Effector memory CD8-positive, alpha-beta T cell (primary cell): ENCODE data around the gene STK11.
A peak's percentile ranks its signal among the peaks of the same experiment; 100 is the strongest.

ENCODE experiments used
- ATAC-seq: fragments of 150-1000 bp; cut with Tn5 transposase; replicated peaks from 2 replicates; pipeline ENCODE4 v1.10.0; 2021; ENCODE audit warnings: mild to moderate bottlenecking, moderate library complexity
- DNase-seq, 3 experiments: peaks; one replicate each; pipeline ENCODE4 v3.0.0; 2021
- H3K27ac Mint-ChIP-seq, 2 donors: one replicate each; pipeline ENCODE4 v1.8.0; 2022; ENCODE audit warnings: mild to moderate bottlenecking in 2 of 2, mixed read lengths in 2 of 2, moderate library complexity in 2 of 2
- H3K27me3 Mint-ChIP-seq, 2 donors: one replicate each; pipeline ENCODE4 v1.8.0; 2022; ENCODE audit warnings: mixed read lengths in 2 of 2
- H3K36me3 Mint-ChIP-seq: one replicate; pipeline ENCODE4 v1.8.0; 2022; ENCODE audit warnings: mild to moderate bottlenecking, moderate library complexity, mixed read lengths; ENCODE audit not compliant: insufficient read depth
- H3K4me1 Mint-ChIP-seq, 2 donors: one replicate each; pipeline ENCODE4 v1.8.0; 2022; ENCODE audit warnings: low read depth in 2 of 2, mixed read lengths in 2 of 2
- H3K4me3 Mint-ChIP-seq, 2 donors: one replicate each; pipeline ENCODE4 v1.8.0; 2022; ENCODE audit warnings: mild to moderate bottlenecking in 2 of 2, mixed read lengths in 2 of 2, moderate library complexity in 2 of 2
- H3K9me3 Mint-ChIP-seq, 2 donors: one replicate each; pipeline ENCODE4 v1.8.0; 2022; ENCODE audit warnings: mixed read lengths in 2 of 2

The STK11 gene

DNA sequence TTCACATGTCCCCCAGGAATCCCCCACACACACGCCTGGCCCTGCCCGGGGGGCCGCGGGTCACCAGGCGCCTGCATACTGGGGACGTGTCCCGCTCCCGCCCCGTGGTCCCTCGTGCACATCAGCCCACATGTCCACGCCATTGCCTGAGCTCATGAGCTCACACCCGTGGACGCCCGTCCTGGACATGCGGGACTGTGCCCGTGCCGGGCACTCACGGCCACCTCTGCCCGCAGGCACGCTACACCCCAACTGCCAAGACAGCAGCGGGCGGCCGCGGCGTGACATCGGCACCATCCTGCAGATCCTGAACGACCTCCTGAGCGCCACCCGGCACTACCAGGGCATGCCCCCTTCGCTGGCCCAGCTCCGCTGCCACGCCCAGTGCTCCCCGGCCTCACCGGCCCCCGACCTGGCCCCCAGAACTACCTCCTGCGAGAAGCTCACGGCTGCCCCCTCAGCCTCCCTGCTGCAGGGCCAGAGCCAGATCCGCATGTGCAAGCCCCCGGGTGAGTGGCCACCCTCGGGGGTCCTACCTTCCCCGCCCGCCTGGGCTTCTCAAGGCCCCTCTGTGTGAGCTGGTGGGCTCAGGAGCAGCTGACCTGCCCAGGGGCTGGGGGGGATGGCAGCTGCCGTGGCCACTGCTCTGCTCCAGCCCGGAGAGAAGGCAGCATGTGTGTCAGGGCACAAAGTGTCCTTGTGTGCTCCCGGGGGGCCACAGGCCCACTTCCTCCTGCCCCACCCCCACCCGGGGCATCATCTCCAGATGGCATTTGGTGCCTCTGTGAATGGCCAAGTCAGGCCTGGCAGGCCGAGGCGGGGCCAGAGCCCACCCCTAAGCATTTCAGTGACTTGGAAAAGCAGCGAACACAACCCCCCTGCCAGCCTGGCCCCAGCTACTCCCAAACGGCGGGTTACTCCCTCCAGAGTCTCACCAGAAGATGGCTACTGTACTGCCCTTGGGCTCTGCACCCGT lies 49.9 kb downstream of the STK11 start:
- Mint-ChIP-seq H3K36me3 (peaks cover 100% of the 10 kb centered on the region), H3K4me3 (peak overlapping the region; percentile 44 to 91), H3K27me3 (no peaks in the 10 kb centered on the region), H3K9me3 (no peaks in the 10 kb centered on the region), H3K27ac (peak overlapping the region; percentile 19 to 90), H3K4me1 (peaks cover 27 to 33% of the 10 kb centered on the region in 2 donors)
- DNase-seq: no peak
- ATAC-seq: no peak

DNA sequence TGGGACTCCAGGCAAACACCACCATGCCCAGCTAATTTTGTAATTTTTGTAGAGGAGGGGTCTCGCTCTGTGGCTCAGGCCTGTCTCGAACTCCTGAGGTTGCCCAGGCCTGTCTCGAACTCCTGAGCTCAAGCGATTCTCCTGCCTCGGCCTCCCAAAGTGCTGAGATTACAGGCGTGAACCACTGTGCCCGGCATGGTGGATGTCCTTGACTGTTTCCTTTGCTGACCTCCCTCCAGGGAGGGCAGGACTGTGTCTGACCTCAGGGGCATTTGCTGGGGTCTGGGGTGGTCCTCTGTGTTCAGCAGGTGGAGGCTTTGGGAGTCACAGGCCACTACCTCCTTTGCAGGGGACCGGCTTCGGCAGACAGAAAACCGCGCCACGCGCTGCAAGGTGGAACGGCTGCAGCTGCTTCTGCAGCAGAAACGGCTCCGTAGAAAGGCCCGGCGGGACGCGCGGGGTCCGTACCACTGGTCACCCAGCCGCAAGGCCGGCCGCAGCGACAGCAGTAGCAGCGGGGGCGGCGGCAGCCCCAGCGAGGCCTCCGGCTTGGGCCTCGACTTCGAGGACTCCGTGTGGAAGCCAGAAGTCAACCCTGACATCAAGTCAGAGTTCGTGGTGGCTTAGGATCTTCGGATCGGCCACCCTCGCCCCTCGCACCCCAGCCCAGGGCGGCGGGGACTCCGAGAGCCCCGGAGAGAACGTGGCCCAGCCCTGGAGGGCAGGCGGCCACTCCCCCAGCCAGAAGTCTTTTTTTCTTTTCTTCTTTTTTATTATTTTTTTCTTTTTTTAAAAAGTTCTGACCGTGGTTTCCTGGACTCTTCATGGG lies 51.3 kb downstream of the STK11 start:
- no peak for ATAC-seq
- no peak for DNase-seq
- Mint-ChIP-seq H3K36me3 (peaks cover 100% of the 10 kb centered on the region), H3K27ac (peak overlapping the region; percentile 76 to 99), H3K27me3 (no peaks in the 10 kb centered on the region), H3K4me3 (peak overlapping the region; percentile 89 to 94), H3K9me3 (no peaks in the 10 kb centered on the region), H3K4me1 (peaks cover 37 to 38% of the 10 kb centered on the region in 2 donors)

GRCh38 chr19:1257475-1258162 lies 52.0 kb downstream of the STK11 start:
- Mint-ChIP-seq H3K27me3 (no peaks in the 10 kb centered on the region), H3K4me1 (peaks cover 39 to 42% of the 10 kb centered on the region in 2 donors), H3K4me3 (peak overlapping the region; percentile 89 to 94), H3K36me3 (peaks cover 95% of the 10 kb centered on the region), H3K9me3 (no peaks in the 10 kb centered on the region), H3K27ac (peak overlapping the region; percentile 76 to 99)
- DNase-seq: no peak
- ATAC-seq: no peak

DNA sequence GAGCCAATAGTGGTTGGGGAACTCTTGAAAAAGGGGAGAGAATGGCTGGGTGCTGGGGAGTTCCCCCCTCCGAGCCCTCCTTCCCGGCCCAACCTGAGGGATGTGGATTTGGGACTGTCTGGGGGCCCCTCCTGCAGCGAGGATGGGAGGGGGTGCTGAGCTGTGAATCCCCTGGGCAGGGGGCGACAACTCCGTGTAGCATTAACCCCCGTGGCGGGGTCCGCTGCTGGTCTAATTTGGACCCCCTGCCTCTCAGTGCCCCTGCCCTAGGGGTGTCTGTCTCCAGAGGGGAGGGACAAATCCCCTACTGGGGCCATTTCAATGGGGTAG lies 52.5 kb downstream of the STK11 start:
- no peaks in the 10 kb centered on the region for H3K27me3 Mint-ChIP-seq
- ATAC-seq (no peak), DNase-seq (no peak)
- peak overlapping the region; percentile 98 to 99 for H3K27ac Mint-ChIP-seq
- peak overlapping the region; percentile 89 to 94 for H3K4me3 Mint-ChIP-seq
- H3K9me3 Mint-ChIP-seq: no peaks in the 10 kb centered on the region
- peaks cover 90% of the 10 kb centered on the region for H3K36me3 Mint-ChIP-seq
- H3K4me1 Mint-ChIP-seq: peaks cover 42 to 47% of the 10 kb centered on the region in 2 donors

DNA sequence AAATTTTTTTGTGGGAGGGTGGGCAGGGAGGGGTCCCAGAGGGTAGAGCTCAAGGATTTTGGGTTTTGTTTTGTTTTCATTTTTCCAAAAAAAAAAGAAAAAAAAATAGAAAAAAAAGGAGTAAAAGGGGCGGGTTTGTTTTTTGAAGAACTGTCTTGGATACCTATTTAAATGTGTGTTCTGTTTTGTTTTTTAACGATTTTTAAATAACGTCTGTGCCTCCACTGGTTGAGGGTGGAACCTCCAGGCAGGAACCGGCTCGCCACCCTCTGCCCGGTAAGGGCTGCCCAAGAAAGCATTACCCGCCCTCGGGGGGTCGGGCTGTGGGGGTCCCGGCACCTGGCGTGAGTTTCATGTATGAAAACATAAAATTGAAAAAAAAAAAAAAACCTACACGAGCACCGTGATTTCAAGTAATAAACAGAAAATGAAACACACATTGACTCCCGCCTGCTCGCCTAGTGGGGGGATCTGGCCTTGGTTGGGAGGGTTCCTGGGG lies 53.2 kb downstream of the STK11 start:
- H3K9me3 Mint-ChIP-seq: no peaks in the 10 kb centered on the region
- no peaks in the 10 kb centered on the region for H3K27me3 Mint-ChIP-seq
- peak overlapping the region; percentile 98 to 99 for H3K27ac Mint-ChIP-seq
- ATAC-seq (peak; percentile 0), DNase-seq (no peak)
- H3K4me1 Mint-ChIP-seq: peaks cover 40 to 47% of the 10 kb centered on the region in 2 donors
- peak overlapping the region; percentile 89 to 94 for H3K4me3 Mint-ChIP-seq
- H3K36me3 Mint-ChIP-seq: peaks cover 84% of the 10 kb centered on the region

DNA sequence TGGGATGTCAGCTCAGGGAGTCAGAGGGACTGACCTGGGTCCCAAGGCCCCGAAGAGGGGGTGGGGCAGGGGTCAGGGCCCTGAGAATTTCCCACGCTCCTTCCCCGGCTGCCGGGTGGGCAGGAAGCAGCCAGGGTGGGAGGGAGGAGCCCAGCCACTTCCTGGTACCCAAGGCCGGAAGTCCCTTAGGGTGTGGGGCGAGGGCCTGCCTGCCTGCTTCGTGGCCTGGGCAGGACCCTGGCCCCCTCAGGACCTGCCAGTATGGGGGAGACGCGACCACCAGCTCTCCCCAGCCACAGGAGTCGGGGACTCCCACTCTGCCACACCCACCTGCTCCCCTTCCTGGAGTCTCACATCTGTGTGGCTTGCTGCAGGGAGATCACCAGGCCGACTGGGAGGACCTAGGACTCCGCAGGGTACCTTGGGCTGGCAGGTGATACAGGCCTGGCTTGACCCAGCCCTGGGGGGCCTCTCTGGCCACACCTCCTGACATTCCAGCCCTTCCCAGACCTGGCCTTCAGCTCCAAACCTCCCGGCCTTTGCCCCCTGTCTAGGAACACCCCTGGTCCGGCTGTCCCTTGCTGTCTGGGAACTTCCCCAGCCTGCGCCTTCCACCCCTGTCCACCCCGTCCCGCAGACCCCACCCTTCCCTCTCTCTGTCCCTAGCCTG lies 53.8 kb downstream of the STK11 start:
- ATAC-seq: peak; percentile 36
- peak overlapping the region; percentile 89 to 94 for H3K4me3 Mint-ChIP-seq
- H3K4me1 Mint-ChIP-seq: peaks cover 40 to 47% of the 10 kb centered on the region in 2 donors

GRCh38 chr19:1259876-1260748 lies 54.5 kb downstream of the STK11 start:
- no peaks in the 10 kb centered on the region for H3K9me3 Mint-ChIP-seq
- ATAC-seq (peak; percentile 20), DNase-seq (peak; percentile 43 to 55 (median 49))
- peak overlapping the region; percentile 98 to 99 for H3K27ac Mint-ChIP-seq
- peaks cover 70% of the 10 kb centered on the region for H3K36me3 Mint-ChIP-seq
- H3K27me3 Mint-ChIP-seq: no peaks in the 10 kb centered on the region
- H3K4me3 Mint-ChIP-seq: peak overlapping the region; percentile 89 to 94
- peaks cover 38 to 47% of the 10 kb centered on the region in 2 donors for H3K4me1 Mint-ChIP-seq

More for the DNA sequence above, 53.8 kb downstream of the STK11 start:
- peak overlapping the region; percentile 98 to 99 for H3K27ac Mint-ChIP-seq
- DNase-seq: peak; percentile 69 to 75 (median 70)
- peaks cover 78% of the 10 kb centered on the region for H3K36me3 Mint-ChIP-seq
- no peaks in the 10 kb centered on the region for H3K9me3 Mint-ChIP-seq
- H3K27me3 Mint-ChIP-seq: no peaks in the 10 kb centered on the region

GRCh38 chr19:1260749-1261537 lies 55.4 kb downstream of the STK11 start:
- peak; percentile 75 for ATAC-seq
- Mint-ChIP-seq H3K9me3 (no peaks in the 10 kb centered on the region), H3K27me3 (no peaks in the 10 kb centered on the region), H3K4me1 (peaks cover 44 to 52% of the 10 kb centered on the region in 2 donors), H3K27ac (peak overlapping the region; percentile 98 to 99), H3K36me3 (peaks cover 62% of the 10 kb centered on the region), H3K4me3 (peak overlapping the region; percentile 89 to 94)
- peak; percentile 94 to 97 (median 96) for DNase-seq

GRCh38 chr19:1261538-1261797 lies 55.9 kb downstream of the STK11 start:
- Mint-ChIP-seq H3K27ac (peak overlapping the region; percentile 98 to 99), H3K36me3 (peaks cover 59% of the 10 kb centered on the region), H3K4me3 (peak overlapping the region; percentile 89 to 94), H3K4me1 (peaks cover 45 to 53% of the 10 kb centered on the region in 2 donors), H3K27me3 (no peaks in the 10 kb centered on the region), H3K9me3 (no peaks in the 10 kb centered on the region)
- ATAC-seq: peak; percentile 3
- DNase-seq: no peak

DNA sequence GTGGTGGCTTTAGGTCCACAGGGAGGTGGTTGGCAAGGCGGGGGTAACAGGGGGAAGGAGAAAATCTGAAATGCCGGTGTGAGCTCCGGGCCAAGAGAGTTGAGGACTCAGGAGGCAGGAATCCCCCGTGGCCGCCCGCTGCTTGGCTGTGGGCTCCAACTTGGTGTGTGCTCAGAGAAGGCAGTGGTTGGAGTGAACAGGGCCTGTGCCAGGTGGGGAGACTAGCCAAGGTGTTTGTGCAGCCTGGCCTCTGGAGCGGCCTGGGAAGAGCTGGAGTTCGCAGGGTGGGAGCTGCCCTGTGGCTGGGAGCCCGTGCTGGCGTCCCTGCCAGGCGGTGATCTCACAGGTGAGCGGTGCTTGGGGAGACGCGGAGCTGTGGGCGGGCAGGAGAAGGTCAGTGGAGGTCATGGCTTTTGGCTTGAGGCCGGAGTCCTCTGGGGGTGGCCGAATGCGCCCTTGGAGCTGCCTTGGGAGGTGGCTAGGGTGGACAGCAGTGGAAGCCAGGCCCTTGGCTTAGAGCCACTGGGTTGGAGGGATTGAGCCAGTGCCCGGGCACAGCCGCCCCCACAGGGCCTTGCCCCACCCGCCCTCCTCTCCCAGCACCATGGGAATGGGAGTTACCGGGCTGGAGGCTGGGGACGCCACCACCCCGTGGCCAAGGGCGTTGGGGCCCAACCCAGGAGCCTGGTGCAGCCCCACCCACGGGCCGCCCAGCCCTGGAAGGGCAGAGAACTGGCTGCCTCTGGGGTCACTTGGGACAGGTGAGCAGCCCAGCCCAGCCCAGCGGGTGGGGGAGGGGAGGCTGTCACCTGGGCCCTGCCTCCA lies 56.4 kb downstream of the STK11 start:
- H3K27ac Mint-ChIP-seq: peak overlapping the region; percentile 98 to 99
- H3K4me1 Mint-ChIP-seq: peaks cover 46 to 53% of the 10 kb centered on the region in 2 donors
- H3K4me3 Mint-ChIP-seq: peak overlapping the region; percentile 89 to 94
- no peaks in the 10 kb centered on the region for H3K9me3 Mint-ChIP-seq
- H3K27me3 Mint-ChIP-seq: no peaks in the 10 kb centered on the region
- ATAC-seq: peak; percentile 1
- peak; percentile 43 to 52 (median 49) for DNase-seq
- peaks cover 57% of the 10 kb centered on the region for H3K36me3 Mint-ChIP-seq
